Body of pancreas (tissue), 4 donors: ENCODE measurements around the gene CD320. TPM values are rescaled to one million over a fixed set of nuclear protein-coding genes. Genes with fewer than 3 reads are reported as not detected.
"Not testable (repeated sequence)": the region's sequence is repeated elsewhere in the genome, so short reads cannot be mapped to it uniquely, and the experiment has no call there.

Experiments used
- ATAC-seq: fragments of 150-250 bp; one replicate; pipeline ENCODE4 v1.9.1; 2016
- DNase-seq, 4 donors: peaks; one replicate each; pipeline ENCODE4 v3.0.0-alpha.2; 2019
- H3K27ac ChIP-seq, 4 donors: fragments of 200-600 bp; sonication (generic); 1 replicate in 3 of 4; 2 replicates in 1 of 4; pipeline versions ENCODE4 v1.5.1 to v1.6.1; 2016 to 2019; ENCODE audit warnings: mild to moderate bottlenecking in 1 of 4, mixed read lengths in 1 of 4, moderate library complexity in 1 of 4
- H3K27me3 ChIP-seq, 2 donors: fragments of 200-600 bp; sonication (generic); one replicate each; pipeline ENCODE4 v1.6.0; 2016; ENCODE audit warnings: mild to moderate bottlenecking in 1 of 2
- H3K36me3 ChIP-seq, 2 donors: fragments of 200-600 bp; sonication (generic); replicated peaks in 1 of 2; 2 replicates each; pipeline ENCODE4 v1.5.1; 2016; ENCODE audit warnings: low read depth in 2 of 2; ENCODE audit not compliant: insufficient read depth in 1 of 2
- H3K4me1 ChIP-seq: fragments of 200-600 bp; sonication (generic); one replicate; pipeline ENCODE4 v1.6.0; 2016
- H3K4me3 ChIP-seq, 2 donors: fragments of 200-600 bp; sonication (generic); 1 replicate in 1 of 2; 2 replicates in 1 of 2; pipeline ENCODE4 v1.5.1; 2016 to 2019
- H3K9me3 ChIP-seq, 3 donors: fragments of 200-600 bp; sonication (generic); 1 replicate in 2 of 3; 2 replicates in 1 of 3; pipeline ENCODE4 v1.5.1; 2016
- CTCF ChIP-seq, 7 experiments: fragments of 450-650 bp in 4 of 7; fragments of 200-600 bp in 3 of 7; sonication (generic) in 3 of 7; IDR thresholded peaks; one replicate each; pipeline ENCODE4 v1.5.1; 2016 to 2019; ENCODE audit warnings: antibody characterized with exemption in 7 of 7
- POLR2A ChIP-seq, 3 donors: fragments of 450-650 bp; IDR thresholded peaks; one replicate each; pipeline ENCODE4 v1.6.1; 2016; ENCODE audit warnings: antibody characterized with exemption in 3 of 3, mild to moderate bottlenecking in 2 of 3
- WGBS, 2 donors: methylation state at CpG; one replicate each; pipeline ENCODE4 v1.1.5; 2017; 5-methylcytosine and 5-hydroxymethylcytosine counted together
- intact Hi-C: fragments of 100-400 bp; cut with DNase I; formaldehyde crosslinking; loops from one replicate; pipeline ENCODE4 v1.15.1; 2023
- total RNA-seq, 2 donors: library from RNA; depleted of rRNA; stranded (reverse); fragments of >200 nt; gene quantifications; one replicate each; pipeline ENCODE4 v1.1.0, GENCODE V29; 2016

Gene CD320
- total RNA-seq, 2 donors from 2014 or later: 34.0 to 41.2 TPM

GRCh38 chr19:8304841-8305621 is 3.1 kb downstream of the CD320 start:
- H3K9me3 ChIP-seq: no peaks in the 10 kb centered on the region
- peaks cover 22% of the 10 kb centered on the region for H3K4me1 ChIP-seq
- no peak for ATAC-seq
- no peak overlapping the region for H3K27ac ChIP-seq
- no peak overlapping the region for H3K4me3 ChIP-seq
- intact Hi-C loops: no loop called here
- no peaks in the 10 kb centered on the region for H3K36me3 ChIP-seq
- peak in 3 of 4 donors; percentile 2 to 17 (median 15) for DNase-seq
- H3K27me3 ChIP-seq: no peaks in the 10 kb centered on the region
- 80 to 91% methylated on average over 18 to 32 of the region's 33 CpGs for WGBS, 2 donors
- TF ChIP-seq CTCF (IDR thresholded peaks at IDR 0.05) (no peak), POLR2A (IDR thresholded peaks at IDR 0.05) (no peak)

DNA sequence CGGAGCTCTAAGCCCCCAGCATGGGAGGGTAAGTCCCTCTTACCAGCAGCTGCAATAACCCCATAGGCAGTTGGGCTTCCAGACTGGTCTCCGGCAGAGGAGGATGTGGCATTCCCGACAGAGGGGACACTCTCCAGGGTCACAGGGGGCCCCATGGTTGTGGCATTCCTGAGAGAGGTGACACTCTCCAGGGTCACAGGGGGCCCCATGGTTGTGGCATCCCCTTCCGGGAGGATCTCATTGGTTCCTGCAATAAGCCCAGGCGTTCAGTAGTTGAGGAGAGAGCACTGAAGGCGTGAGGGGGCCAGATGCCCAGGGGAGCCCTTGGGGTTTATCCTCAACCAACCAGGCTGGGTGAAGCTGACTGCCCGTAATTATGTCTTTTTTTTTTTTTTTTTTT is 5.4 kb downstream of the CD320 start:
- Histone ChIP-seq H3K4me3 (no peak overlapping the region), H3K27ac (no peak overlapping the region), H3K4me1 (peaks cover 8% of the 10 kb centered on the region), H3K36me3 (no peaks in the 10 kb centered on the region), H3K27me3 (no peaks in the 10 kb centered on the region), H3K9me3 (no peaks in the 10 kb centered on the region)
- peak in 2 of 4 donors; percentile 0 to 4 for DNase-seq
- WGBS, 2 donors: 84 to 87% methylated on average over 7 of the region's 7 CpGs
- intact Hi-C loops: no loop called here
- no peak for TF ChIP-seq CTCF (IDR thresholded peaks at IDR 0.05)
- ATAC-seq: no peak

- peaks cover 4% of the 10 kb centered on the region for H3K4me1 ChIP-seq
- no peak overlapping the region for H3K4me3 ChIP-seq
- no peaks in the 10 kb centered on the region for H3K9me3 ChIP-seq
- H3K27ac ChIP-seq: no peak overlapping the region
- peak in 3 of 4 donors; percentile 10 to 18 (median 15) for DNase-seq
- no peaks in the 10 kb centered on the region for H3K36me3 ChIP-seq
- intact Hi-C loops: no loop called here
- ATAC-seq: no peak
- WGBS, 2 donors: 78 to 83% methylated on average over 2 to 11 of the region's 11 CpGs
- no peaks in the 10 kb centered on the region for H3K27me3 ChIP-seq
- no peak for TF ChIP-seq POLR2A (IDR thresholded peaks at IDR 0.05)
Measured at GRCh38 chr19:8302357-8302691, 5.8 kb downstream of the CD320 start.

- H3K4me3 ChIP-seq, intact Hi-C loops, H3K27me3 ChIP-seq, H3K9me3 ChIP-seq, DNase-seq, H3K4me1 ChIP-seq, H3K36me3 ChIP-seq, H3K27ac ChIP-seq, ATAC-seq: not testable (repeated sequence)
- no CpG with 5 or more reads among the region's 9 CpGs for WGBS, 2 donors
Measured at GRCh38 chr19:8291337-8291736, 16.8 kb downstream of the CD320 start.

DNA sequence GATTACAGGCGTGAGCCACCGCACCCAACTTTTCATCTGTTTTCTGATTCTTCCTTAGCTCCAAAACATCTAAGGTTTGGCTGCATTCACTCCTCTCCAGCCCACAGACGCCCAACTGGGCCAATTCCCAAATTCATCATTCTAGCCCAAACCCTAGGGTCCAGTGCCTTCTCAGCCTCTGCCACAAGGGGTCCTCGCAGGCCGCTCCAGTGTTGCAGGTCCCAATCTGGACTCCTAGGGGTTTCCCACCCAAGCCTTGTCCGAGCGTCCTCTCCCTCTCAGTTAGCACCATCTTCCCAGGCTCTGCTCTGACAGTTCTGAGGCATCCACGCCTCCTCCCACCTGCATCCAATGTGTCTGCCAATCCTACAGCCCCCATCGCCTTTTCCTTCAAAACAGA is 31.6 kb downstream of the CD320 start:
- H3K4me3 ChIP-seq, H3K27me3 ChIP-seq, intact Hi-C loops, H3K9me3 ChIP-seq, H3K36me3 ChIP-seq, DNase-seq, H3K27ac ChIP-seq, H3K4me1 ChIP-seq: not testable (repeated sequence)
- WGBS, 2 donors: no CpG with 5 or more reads among the region's 9 CpGs
- ATAC-seq: peak; percentile 33

DNA sequence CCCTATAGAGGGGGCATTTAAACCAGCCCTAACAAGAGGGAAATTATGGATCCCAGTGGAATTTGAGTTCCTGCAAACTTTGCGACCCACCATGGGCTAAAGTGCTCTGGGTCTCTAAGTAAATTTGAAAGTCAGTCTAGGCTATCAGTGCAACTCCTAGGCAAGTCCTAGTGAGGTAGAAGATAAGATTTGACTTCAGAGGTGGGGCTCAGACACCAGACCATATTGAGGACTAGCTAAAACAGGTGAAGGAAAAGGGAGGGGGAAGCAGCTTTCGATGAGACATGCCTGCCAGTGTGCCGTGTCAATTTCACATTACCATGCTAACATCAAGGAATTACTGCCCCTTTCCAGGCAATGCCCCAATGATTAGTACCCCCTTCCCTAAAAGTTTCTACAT is 38.4 kb downstream of the CD320 start:
- WGBS, 2 donors: 73 to 83% methylated on average over 3 of the region's 3 CpGs
- ATAC-seq: no peak
- Histone ChIP-seq H3K27ac (no peak overlapping the region), H3K27me3 (no peaks in the 10 kb centered on the region), H3K36me3 (no peaks in the 10 kb centered on the region), H3K4me1 (peaks cover 7% of the 10 kb centered on the region), H3K9me3 (no peaks in the 10 kb centered on the region), H3K4me3 (no peak overlapping the region)
- TF ChIP-seq POLR2A (IDR thresholded peaks at IDR 0.05) (no peak), CTCF (IDR thresholded peaks at IDR 0.05) (no peak)
- no peak for DNase-seq
- intact Hi-C loops: no loop called here
